UCSD-AML1 (cell line): ENCODE results near the gene TNS3.

ENCODE experiments used
- DNase-seq: peaks from one replicate; lab custom pipeline; 2025; ENCODE audit not compliant: unreplicated experiment; lab: John Stamatoyannopoulos, UW

TNS3 gene

GRCh38 chr7:47490501-47491265 is 91.2 kb downstream of the TNS3 start:
- no peak for DNase-seq

GRCh38 chr7:47489624-47490023 is 92.3 kb downstream of the TNS3 start:
- DNase-seq, result no peak

GRCh38 chr7:47488969-47489342 is 93.0 kb downstream of the TNS3 start:
- no peak for DNase-seq

DNA sequence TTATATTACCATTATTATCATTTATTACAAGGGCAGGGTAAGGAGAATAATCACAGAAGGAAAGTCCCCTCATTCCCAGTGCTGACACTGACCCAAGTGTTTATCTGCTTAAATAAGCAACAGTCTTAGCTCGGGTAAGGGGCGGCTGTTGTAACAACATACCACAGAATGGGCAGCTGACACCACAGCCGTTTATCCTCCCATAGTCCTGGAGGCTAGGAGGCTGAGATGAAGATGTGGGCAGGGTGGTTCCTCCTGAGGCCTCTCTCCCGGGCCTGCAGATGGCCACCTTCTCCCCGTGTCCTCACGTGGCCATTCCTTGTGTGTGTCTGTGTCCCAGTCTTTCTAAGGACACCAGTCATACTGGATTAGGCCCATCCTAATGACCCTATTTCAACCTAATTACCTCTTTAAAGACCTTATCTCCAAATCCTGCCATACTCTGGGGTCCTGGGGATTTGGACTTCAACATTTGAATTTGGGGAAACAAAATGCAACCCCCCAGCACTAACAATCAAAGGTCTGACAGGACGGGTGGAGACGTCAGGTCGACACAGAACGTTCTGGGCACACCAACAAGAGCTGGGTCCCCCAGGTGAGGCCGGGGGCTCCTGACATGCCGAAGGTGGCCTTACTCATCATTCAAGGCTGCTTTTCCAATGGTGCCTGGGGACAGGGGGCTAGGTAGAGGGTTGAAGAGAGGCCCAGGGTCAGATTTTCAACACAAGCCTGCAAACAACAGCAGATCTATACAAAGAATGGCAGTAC is 93.5 kb downstream of the TNS3 start:
- no peak for DNase-seq

DNA sequence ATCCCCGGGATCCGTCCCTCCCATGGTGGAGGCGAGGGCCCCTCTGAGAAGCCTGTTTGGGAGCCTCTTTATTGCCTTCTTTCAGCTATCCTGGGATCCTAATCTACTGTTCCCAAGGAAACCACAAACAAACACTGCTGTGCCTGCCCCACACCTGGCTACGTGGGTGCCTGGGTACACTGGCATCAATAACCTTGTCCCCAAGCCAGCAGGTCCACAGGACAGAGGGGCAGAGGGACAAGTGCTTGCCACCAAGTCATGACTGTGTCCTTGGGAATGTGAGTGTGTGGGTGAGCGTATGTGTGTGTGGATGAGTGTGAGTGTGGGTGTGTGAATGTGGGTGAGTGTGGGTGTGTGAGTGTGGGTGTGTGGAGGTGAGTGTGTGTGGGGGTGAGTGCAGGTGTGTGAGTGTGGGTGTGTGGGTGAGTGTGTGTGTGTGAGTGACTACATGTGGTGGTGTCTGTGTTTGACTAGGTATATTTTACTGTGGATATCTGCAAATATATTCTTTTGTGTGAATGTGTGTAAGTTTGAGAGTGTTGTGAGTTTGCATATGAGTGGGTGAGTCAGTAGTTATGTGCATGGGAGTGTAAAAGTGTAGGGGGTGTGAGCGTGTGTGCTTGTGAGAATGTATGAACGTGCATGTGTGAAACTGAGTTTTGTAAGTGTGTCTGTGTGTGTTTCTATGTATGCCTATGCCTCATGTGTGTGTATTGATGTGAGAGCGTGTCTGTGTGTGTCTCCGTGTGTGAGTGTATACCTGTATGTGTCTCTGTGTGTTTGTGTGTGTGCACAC is 96.1 kb downstream of the TNS3 start:
- DNase-seq, result no peak

DNA sequence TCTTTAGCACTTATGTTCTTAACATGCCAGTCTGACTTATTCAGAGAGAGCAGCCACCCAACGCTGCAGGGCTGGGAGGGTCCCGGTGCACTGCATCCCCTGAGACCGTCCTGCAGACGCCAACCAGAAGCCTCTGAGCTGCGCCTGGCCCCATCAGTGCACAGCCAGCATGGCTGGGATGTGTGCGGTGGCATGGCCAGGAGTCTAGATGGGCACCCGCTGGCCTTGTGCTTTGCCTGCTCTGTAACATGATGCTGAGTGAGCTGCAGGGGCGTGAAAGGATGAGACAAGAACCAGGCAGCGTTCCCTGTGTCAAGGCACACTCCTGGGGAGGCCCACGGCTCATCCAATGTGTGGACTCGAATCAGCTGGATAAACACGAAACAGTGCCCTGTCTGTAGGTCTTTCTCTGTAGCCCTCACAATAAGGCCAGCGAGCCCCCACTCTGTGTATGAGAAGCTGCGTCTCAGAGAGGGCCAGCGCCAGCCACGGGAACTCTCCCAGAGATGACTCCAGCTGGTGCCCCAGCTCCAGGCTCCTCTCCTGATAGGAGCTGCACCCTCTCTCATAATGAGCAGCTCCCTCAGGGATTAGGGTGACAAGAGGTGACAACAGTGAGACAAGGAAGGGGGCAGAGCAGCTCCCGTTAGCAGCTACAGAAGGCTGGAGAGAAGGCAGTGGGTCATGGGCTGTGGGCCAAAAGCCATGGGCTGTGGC is 96.8 kb downstream of the TNS3 start:
- DNase-seq, result no peak

- DNase-seq, result no peak
Measured at GRCh38 chr7:47484457-47484856, 97.5 kb downstream of the TNS3 start.

- DNase-seq, result peak; percentile 13
Measured at GRCh38 chr7:47483604-47484273, 98.2 kb downstream of the TNS3 start.

GRCh38 chr7:47482013-47482875 is 99.7 kb downstream of the TNS3 start:
- peak; percentile 37 for DNase-seq

GRCh38 chr7:47481541-47482012 is 100.3 kb downstream of the TNS3 start:
- DNase-seq, result no peak

DNA sequence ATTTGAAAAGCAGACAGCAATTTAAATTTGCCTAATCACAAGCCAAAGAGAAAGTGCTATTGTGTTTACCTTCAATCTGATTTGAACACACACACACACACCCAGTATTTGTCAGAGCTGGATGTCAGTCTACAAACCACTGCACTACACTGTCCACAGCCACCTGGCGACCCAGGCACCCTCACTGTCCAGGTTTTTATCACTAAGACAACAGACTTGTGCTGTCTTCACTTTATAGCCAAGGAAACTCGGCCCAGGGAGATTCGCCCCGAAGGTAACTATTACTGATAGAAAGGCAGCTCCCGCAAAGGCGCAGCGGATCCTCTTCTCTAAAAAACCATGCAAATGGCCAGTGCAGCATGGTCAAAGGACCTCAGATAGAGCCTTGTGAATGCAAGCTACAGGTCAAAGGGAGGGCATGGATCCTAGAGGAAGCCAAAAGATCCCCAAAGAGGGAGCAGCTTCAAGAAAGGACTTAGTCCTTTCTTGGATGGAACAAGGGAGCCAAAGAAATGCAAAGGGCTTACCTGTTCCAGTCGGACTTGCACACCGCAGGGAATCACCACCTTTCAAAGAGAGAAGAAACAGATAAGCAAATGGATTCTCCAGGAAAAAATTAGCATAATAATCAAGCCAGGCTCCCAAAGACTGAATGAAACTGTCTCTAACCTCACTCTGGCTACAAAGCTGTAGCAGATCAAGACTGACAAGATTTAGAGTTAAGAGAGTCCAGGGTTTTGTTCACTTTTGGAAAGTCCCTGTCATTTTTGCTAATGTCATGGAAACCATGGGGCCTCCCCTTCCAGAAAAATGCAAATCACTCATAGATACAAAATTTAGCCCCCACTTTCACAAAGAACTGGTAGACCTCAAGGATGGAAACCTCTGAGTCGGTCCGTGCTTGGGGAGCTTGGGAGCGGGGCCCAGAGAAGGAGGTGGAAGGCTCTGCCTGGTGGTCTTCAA is 101.1 kb downstream of the TNS3 start:
- no peak for DNase-seq

DNA sequence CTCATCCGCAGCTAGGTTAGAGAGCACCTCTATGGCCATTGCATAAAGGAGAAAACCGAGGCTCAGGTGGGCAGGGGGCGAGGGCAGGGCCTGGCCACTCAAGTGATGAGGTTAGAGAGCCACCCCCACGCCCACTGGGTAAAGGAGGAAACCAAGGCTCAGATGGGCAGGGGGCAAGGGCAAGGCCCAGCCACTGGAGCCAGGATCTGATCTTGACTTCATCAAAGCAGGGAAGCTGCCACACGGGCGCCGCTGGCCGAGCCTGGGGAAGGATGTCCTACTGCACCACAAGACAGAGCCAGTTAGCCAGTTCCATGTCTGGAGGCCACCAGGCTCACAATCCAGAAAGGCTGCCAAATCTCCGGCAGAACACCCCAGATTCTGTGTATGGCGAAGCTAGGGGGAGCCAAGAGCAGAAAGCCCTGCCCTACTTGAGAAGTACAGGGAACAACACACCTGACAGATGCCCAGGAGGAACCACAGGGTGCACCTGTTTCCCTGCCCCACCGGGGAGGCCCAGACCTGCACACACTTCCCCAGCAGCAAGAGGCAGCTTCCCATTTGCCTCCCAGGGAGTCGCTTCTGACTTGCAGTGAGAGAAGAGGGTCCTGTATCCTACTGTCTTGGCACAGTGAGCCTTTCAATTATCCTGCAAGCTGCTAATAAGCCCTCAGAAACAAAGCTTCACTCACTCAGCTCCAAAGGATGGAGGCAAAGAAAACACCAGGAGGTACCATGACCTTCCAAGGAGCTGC is 101.9 kb downstream of the TNS3 start:
- no peak for DNase-seq

DNA sequence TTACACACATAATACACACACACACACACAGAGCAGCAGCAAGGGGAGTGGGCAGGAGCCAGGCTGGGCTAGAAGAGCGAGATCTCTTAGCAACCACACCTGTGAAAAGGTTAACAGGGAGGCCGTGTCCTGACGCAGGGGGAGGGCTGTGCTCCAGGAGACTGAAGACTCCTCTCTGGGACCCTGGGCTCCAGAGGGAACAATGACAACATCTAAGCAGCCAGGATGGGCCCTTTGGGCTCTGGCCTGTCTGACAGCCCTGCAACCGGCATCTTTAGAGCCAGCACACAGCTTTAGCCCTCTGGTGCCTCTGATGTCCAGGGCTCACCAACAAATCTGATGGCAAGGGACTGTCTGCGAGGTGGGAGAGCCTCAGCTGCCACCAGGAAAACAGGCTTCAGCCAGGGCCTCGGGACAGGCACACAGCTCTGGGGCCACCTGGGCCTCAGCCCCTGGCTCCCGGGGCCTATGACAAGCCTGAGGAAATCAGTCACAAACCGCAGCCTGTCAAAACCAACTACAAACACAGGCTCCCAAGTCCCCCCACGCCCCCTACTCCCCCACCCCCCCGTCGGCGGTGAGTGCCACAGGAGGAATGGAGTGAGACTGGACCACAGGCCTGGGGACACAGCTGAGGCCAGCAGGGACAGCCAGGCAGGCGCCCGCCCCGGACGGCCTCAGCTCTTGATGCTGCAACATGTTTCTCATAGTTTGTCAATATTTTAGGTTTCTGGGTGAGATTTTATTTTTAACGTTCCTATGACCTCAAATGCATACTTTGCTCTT is 102.8 kb downstream of the TNS3 start:
- DNase-seq, result peak; percentile 32

- no peak for DNase-seq
Measured at GRCh38 chr7:47478017-47478344, 103.9 kb downstream of the TNS3 start.

DNA sequence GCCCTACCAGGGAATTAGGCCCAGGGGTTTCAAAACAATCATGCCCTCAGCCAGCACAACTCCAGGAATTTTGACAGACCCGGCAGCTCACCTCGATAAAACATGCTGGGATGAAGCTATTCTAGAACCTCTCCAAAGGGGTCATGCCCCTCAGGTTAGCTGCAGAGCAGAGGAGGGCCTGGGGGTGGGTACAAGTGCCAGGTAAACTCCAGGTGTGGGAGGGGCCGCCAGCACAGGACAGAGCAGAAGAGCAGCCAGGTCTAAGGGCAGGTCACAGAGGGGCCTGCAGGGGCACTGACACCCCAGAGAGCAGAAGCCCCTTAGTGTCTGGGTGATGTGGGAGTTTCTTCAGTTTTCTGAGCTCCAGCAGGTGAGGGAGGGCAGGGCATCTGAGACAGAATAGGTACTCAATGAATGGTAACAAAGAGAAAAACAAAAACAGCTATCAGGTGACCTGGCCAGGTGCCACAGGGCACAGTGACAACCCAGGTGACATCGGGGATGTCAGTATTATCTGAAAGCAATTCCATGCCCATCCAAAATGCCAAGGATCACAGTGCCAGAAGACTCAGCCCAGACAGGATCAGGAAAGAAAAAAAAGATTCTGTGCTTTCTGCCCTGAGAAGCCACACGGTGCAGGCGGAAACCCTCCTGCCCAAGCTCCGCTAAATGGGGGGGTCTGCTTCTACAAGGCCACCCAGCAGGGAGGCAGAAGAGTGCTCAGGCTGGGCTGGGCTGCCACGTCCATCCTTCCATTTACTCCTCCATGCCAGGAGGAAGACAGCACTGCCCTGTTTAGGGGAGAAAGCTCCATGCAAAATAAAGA is 104.5 kb downstream of the TNS3 start:
- DNase-seq, result no peak

GRCh38 chr7:47475880-47476227 is 106.1 kb downstream of the TNS3 start:
- DNase-seq, result no peak
